GM23338 (cell line): ENCODE data around the gene FARS2. TPM values are rescaled to one million over a fixed set of nuclear protein-coding genes. Genes with fewer than 3 reads are reported as not detected.

Experiments used
- ATAC-seq: fragments of 200-7000 bp; cut with Tn5 transposase; 3 replicates; pipeline ENCODE4 v1.9.1; 2020
- DNase-seq: peaks from one replicate; pipeline ENCODE4 v3.0.0-alpha.2; 2015; ENCODE audit warnings: low spot score
- H2AFZ ChIP-seq: fragments of 200-600 bp; sonication (generic); 2 replicates; pipeline ENCODE4 v1.8.0; 2016; ENCODE audit warnings: antibody characterized with exemption, mild to moderate bottlenecking, moderate library complexity
- H3F3A ChIP-seq: fragments of 200-600 bp; sonication (generic); replicated peaks from 2 replicates; pipeline ENCODE4 v1.8.0; 2017; ENCODE audit warnings: antibody characterized with exemption, mixed run types, low read depth
- H3K27ac ChIP-seq: fragments of 200-600 bp; sonication (generic); 2 replicates; pipeline ENCODE4 v1.6.1; 2016; ENCODE audit warnings: low read depth
- H3K27me3 ChIP-seq: fragments of 200-600 bp; sonication (generic); 2 replicates; pipeline ENCODE4 v1.8.0; 2016; ENCODE audit warnings: mild to moderate bottlenecking, mixed run types, moderate library complexity; ENCODE audit not compliant: insufficient read depth
- H3K36me3 ChIP-seq: fragments of 200-600 bp; sonication (generic); 2 replicates; pipeline ENCODE4 v1.8.0; 2016; ENCODE audit warnings: mild to moderate bottlenecking; ENCODE audit not compliant: insufficient read depth
- H3K4me1 ChIP-seq: fragments of 200-600 bp; sonication (generic); 2 replicates; pipeline ENCODE4 v1.8.0; 2016; ENCODE audit warnings: mild to moderate bottlenecking, moderate library complexity; ENCODE audit not compliant: insufficient read depth
- H3K4me2 ChIP-seq: fragments of 200-600 bp; sonication (generic); 2 replicates; pipeline ENCODE4 v1.7.1; 2017; ENCODE audit warnings: mixed run types
- H3K4me3 ChIP-seq: fragments of 200-600 bp; sonication (generic); 2 replicates; pipeline ENCODE4 v1.6.1; 2016; ENCODE audit warnings: mixed run types
- H3K79me2 ChIP-seq: fragments of 200-600 bp; sonication (generic); replicated peaks from 2 replicates; pipeline ENCODE4 v1.8.0; 2017; ENCODE audit warnings: mild to moderate bottlenecking; ENCODE audit not compliant: insufficient read depth
- H3K9me2 ChIP-seq: fragments of 200-600 bp; sonication (generic); 2 replicates; pipeline ENCODE4 v1.8.0; 2017; ENCODE audit not compliant: insufficient read depth
- H4K20me1 ChIP-seq: fragments of 200-600 bp; sonication (generic); replicated peaks from 2 replicates; pipeline ENCODE4 v1.8.0; 2017; ENCODE audit warnings: mild to moderate bottlenecking; ENCODE audit not compliant: insufficient read depth
- H3K27ac Mint-ChIP-seq: 2 replicates; pipeline ENCODE4 v1.8.0; 2020; ENCODE audit warnings: inconsistent platforms, mild to moderate bottlenecking, moderate library complexity, mixed read lengths
- H3K27me3 Mint-ChIP-seq: 3 replicates; pipeline ENCODE4 v1.8.0; 2022; ENCODE audit warnings: low read depth, mild to moderate bottlenecking, moderate library complexity, mixed read lengths, inconsistent platforms; ENCODE audit not compliant: insufficient read depth, poor library complexity
- H3K36me3 Mint-ChIP-seq: 3 replicates; pipeline ENCODE4 v1.8.0; 2021; ENCODE audit warnings: low read depth, mild to moderate bottlenecking, inconsistent platforms, moderate library complexity, mixed read lengths
- H3K4me1 Mint-ChIP-seq: 3 replicates; pipeline ENCODE4 v1.8.0; 2020; ENCODE audit warnings: mild to moderate bottlenecking, inconsistent platforms, mixed read lengths
- H3K4me3 Mint-ChIP-seq: 3 replicates; pipeline ENCODE4 v1.8.0; 2021; ENCODE audit warnings: moderate library complexity, mild to moderate bottlenecking, inconsistent platforms, mixed read lengths
- H3K9me3 Mint-ChIP-seq: 3 replicates; pipeline ENCODE4 v1.8.0; 2020; ENCODE audit warnings: moderate library complexity, mild to moderate bottlenecking, inconsistent platforms, mixed read lengths
- CREB1 ChIP-seq: fragments of 250-450 bp; sonication (Bioruptor Pico); IDR thresholded peaks from 2 replicates; pipeline ENCODE4 v1.5.0; 2020; ENCODE audit warnings: low read depth, mild to moderate bottlenecking, moderate library complexity
- CTCF ChIP-seq, 2 experiments: fragments of 200-600 bp in 1 of 2; sonication (generic) in 1 of 2; conservative IDR thresholded peaks; 2 replicates each; pipeline versions ENCODE4 v1.5.1 to v1.6.1; 2016 to 2017; ENCODE audit warnings: antibody characterized with exemption in 2 of 2, low read depth in 2 of 2, mild to moderate bottlenecking in 2 of 2, moderate library complexity in 1 of 2
- ETS1 ChIP-seq: IDR thresholded peaks from 2 replicates; pipeline ENCODE4 v1.6.1; 2016; ENCODE audit warnings: antibody characterized with exemption
- EZH2 ChIP-seq: fragments of 200-600 bp; sonication (generic); IDR thresholded peaks from one replicate; pipeline ENCODE4 v1.8.0; 2017; ENCODE audit warnings: antibody characterized with exemption, mild to moderate bottlenecking, low read depth; ENCODE audit not compliant: unreplicated experiment
- EZH2phosphoT487 ChIP-seq: fragments of 200-600 bp; sonication (generic); IDR thresholded peaks from one replicate; pipeline ENCODE4 v1.8.1; 2018; ENCODE audit warnings: antibody characterized with exemption; ENCODE audit not compliant: unreplicated experiment
- JUNB ChIP-seq: IDR thresholded peaks from one replicate; pipeline ENCODE4 v1.6.1; 2016; ENCODE audit warnings: antibody characterized with exemption; ENCODE audit not compliant: unreplicated experiment
- NANOG ChIP-seq: IDR thresholded peaks from 2 replicates; pipeline ENCODE4 v1.6.1; 2016; ENCODE audit warnings: antibody characterized with exemption, borderline replicate concordance
- POLR2AphosphoS5 ChIP-seq: IDR thresholded peaks from 2 replicates; pipeline ENCODE4 v1.6.1; 2016; ENCODE audit warnings: antibody characterized with exemption, low read depth
- REST ChIP-seq: IDR thresholded peaks from one replicate; pipeline ENCODE4 v1.6.1; 2018; ENCODE audit warnings: antibody characterized with exemption; ENCODE audit not compliant: unreplicated experiment
- STAT1 ChIP-seq: IDR thresholded peaks from one replicate; pipeline ENCODE4 v1.6.1; 2016; ENCODE audit warnings: antibody characterized with exemption; ENCODE audit not compliant: unreplicated experiment
- ZNF114 ChIP-seq: fragments of 250-450 bp; sonication (Bioruptor Pico); IDR thresholded peaks from 2 replicates; pipeline ENCODE4 v1.5.0; 2020; ENCODE audit warnings: mild to moderate bottlenecking, moderate library complexity
- ZNF331 ChIP-seq: fragments of 250-450 bp; sonication (Bioruptor Pico); IDR thresholded peaks from 2 replicates; pipeline ENCODE4 v1.5.0; 2020; ENCODE audit warnings: low read depth, mild to moderate bottlenecking, moderate library complexity
- ZNF462 ChIP-seq: fragments of 250-450 bp; sonication (Bioruptor Pico); IDR thresholded peaks from 2 replicates; pipeline ENCODE4 v1.5.0; 2020; ENCODE audit warnings: mild to moderate bottlenecking, moderate library complexity
- polyA plus RNA-seq: library from polyadenylated mRNA; unstranded; fragments of >200 nt; fragmentation: Nextera tagmentation; extraction: Ambion mirVana; gene quantifications from 2 replicates; pipeline ENCODE4 v1.2.1, GENCODE V29; 2016
- total RNA-seq: library from RNA; depleted of rRNA; stranded (reverse); fragments of >200 nt; shearing (Covaris generic); gene quantifications from 2 replicates; pipeline ENCODE4 v1.2.3, GENCODE V29; 2014

Gene FARS2
- total and polyA plus RNA-seq, 2 experiments from 2014 or later, result 7.6 to 19.0 TPM

GRCh38 chr6:5632348-5632935, 371.1 kb downstream of the FARS2 start:
- Histone ChIP-seq H3K27me3 (no peaks in the 10 kb centered on the region), H2AFZ (no peak overlapping the region), H3K36me3 (no peaks in the 10 kb centered on the region), H4K20me1 (no peaks in the 10 kb centered on the region), H3K4me3 (no peak overlapping the region), H3K27ac (no peak overlapping the region), H3K4me1 (peaks cover 7% of the 10 kb centered on the region; the same call in 1 of the 2 replicates), H3K9me2 (no peaks in the 10 kb centered on the region), H3K79me2 (no peaks in the 10 kb centered on the region), H3K4me2 (no peak overlapping the region), H3F3A (no peaks in the 10 kb centered on the region)
- no peak for ATAC-seq
- Mint-ChIP-seq H3K27ac (no peak overlapping the region), H3K27me3 (peaks cover 8% of the 10 kb centered on the region), H3K4me1 (peaks cover 10% of the 10 kb centered on the region), H3K9me3 (no peaks in the 10 kb centered on the region), H3K4me3 (no peak overlapping the region), H3K36me3 (no peaks in the 10 kb centered on the region)
- no peak for DNase-seq
- no peak for TF ChIP-seq JUNB
- no peak for TF ChIP-seq ZNF462
- TF ChIP-seq STAT1, result no peak
- no peak for TF ChIP-seq EZH2phosphoT487
- no peak for TF ChIP-seq EZH2
- TF ChIP-seq POLR2AphosphoS5, result no peak
- no peak for TF ChIP-seq CTCF (conservative IDR thresholded peaks at IDR 0.05; ENCODE audit: low read depth in 2 of 2)
- TF ChIP-seq REST, result no peak
- TF ChIP-seq ZNF114, result no peak
- no peak for TF ChIP-seq ETS1
- no peak for TF ChIP-seq CREB1 (CRISPR knock-in tag)
- TF ChIP-seq ZNF331 (CRISPR knock-in tag), result no peak
- no peak for TF ChIP-seq NANOG
